Thyroid gland (tissue), 4 donors: Measurements from ENCODE around the gene SUPT16H.

Source experiments
- POLR2A ChIP-seq, 2 donors: fragments of 450-650 bp; IDR thresholded peaks; one replicate each; pipeline ENCODE4 v1.6.1; 2017; ENCODE audit warnings: antibody characterized with exemption in 2 of 2, mild to moderate bottlenecking in 2 of 2, moderate library complexity in 1 of 2
- TF ChIP-seq, protein P1 (sequence below), 6 experiments: fragments of 200-600 bp in 3 of 6; fragments of 450-650 bp in 3 of 6; sonication (generic) in 3 of 6; IDR thresholded peaks; one replicate each; pipeline ENCODE4 v1.5.1; 2016 to 2019; ENCODE audit warnings: antibody characterized with exemption in 6 of 6, mild to moderate bottlenecking in 2 of 6, inconsistent platforms in 1 of 6, moderate library complexity in 1 of 6

DNA sequence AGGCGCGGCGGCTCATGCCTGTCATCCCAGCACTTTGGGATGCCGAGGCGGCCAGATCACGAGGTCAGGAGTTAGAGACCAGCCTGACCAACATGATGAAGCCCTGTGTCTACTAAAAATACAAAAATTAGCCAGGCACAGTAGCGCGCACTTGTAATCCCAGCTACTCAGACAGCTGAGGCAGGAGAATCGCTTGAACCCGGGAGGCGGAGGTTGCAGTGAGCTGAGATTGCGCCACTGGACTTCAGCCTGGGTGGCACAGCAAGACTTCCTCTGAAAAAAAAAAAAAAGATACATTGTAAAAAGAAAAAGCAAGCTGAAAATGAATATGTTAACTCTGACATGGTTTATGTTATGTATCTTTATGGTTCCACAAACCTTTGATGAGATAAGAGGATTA lies 70.3 kb downstream of the SUPT16H start:
- TF ChIP-seq, protein P1, sequence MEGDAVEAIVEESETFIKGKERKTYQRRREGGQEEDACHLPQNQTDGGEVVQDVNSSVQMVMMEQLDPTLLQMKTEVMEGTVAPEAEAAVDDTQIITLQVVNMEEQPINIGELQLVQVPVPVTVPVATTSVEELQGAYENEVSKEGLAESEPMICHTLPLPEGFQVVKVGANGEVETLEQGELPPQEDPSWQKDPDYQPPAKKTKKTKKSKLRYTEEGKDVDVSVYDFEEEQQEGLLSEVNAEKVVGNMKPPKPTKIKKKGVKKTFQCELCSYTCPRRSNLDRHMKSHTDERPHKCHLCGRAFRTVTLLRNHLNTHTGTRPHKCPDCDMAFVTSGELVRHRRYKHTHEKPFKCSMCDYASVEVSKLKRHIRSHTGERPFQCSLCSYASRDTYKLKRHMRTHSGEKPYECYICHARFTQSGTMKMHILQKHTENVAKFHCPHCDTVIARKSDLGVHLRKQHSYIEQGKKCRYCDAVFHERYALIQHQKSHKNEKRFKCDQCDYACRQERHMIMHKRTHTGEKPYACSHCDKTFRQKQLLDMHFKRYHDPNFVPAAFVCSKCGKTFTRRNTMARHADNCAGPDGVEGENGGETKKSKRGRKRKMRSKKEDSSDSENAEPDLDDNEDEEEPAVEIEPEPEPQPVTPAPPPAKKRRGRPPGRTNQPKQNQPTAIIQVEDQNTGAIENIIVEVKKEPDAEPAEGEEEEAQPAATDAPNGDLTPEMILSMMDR (IDR thresholded peaks at IDR 0.05), result no peak
- TF ChIP-seq POLR2A (IDR thresholded peaks at IDR 0.05), result no peak
